SU-DHL-6 (cell line): ENCODE data around the gene OXGR1.

Experiments used
- EZH2phosphoT487 ChIP-seq: fragments of 200-600 bp; sonication (generic), shearing (Covaris generic); conservative IDR thresholded peaks from 2 replicates; pipeline ENCODE4 v1.6.1; 2018; ENCODE audit warnings: mild to moderate bottlenecking, antibody characterized with exemption, low read length, moderate library complexity, mixed read lengths
- TF ChIP-seq, protein P1 (sequence below): fragments of 200-600 bp; sonication (generic); IDR thresholded peaks from one replicate; pipeline ENCODE4 v1.5.1; 2017; ENCODE audit warnings: antibody characterized with exemption, mild to moderate bottlenecking, low read length, moderate library complexity; ENCODE audit not compliant: insufficient read depth, poor library complexity, severe bottlenecking

GRCh38 chr13:96947343-96947910, 46.8 kb downstream of the OXGR1 start:
- TF ChIP-seq EZH2phosphoT487, result no peak
- TF ChIP-seq, protein P1, sequence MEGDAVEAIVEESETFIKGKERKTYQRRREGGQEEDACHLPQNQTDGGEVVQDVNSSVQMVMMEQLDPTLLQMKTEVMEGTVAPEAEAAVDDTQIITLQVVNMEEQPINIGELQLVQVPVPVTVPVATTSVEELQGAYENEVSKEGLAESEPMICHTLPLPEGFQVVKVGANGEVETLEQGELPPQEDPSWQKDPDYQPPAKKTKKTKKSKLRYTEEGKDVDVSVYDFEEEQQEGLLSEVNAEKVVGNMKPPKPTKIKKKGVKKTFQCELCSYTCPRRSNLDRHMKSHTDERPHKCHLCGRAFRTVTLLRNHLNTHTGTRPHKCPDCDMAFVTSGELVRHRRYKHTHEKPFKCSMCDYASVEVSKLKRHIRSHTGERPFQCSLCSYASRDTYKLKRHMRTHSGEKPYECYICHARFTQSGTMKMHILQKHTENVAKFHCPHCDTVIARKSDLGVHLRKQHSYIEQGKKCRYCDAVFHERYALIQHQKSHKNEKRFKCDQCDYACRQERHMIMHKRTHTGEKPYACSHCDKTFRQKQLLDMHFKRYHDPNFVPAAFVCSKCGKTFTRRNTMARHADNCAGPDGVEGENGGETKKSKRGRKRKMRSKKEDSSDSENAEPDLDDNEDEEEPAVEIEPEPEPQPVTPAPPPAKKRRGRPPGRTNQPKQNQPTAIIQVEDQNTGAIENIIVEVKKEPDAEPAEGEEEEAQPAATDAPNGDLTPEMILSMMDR, result no peak
